CD4-positive, alpha-beta T cell treated with Interleukin-17A for 1 hour (primary cell): ENCODE measurements around the gene SUMO3.
A peak's percentile ranks its signal among the peaks of the same experiment; 100 is the strongest.

Source experiments
- DNase-seq: peaks from one replicate; pipeline ENCODE4 v3.0.0-alpha.2; 2020

The SUMO3 gene

DNA sequence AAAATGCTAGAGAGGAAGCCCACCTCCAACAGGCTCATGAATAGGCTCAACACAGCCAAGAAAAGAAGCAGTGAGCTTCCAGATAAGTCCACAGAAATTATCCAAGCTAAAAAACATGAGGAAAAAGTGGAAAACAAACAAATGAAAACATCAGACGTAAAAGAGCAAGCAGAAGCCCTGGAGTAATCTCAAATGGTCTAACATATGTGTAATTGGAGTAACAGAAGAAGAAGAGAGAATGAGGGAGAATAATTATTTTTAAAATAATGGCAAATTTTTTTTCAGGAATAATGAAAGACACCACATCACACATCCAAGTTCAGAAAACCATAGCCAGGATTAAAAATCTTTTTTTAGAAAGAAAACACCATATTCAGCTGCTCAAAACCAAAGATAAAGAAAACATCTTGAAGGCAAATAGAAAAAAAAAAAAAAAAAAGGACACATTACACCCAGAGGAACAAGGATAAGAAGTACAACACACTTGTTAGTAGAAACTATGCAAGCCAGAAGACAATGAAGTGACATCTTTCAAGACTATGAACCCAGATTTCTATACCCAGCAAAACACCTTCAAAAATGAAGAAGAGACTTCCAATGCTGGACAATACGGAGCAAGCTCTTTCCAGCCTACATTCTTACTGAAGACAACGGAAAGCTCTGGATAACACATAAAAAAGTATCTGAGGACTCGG lies 10.6 kb upstream of the SUMO3 start:
- DNase-seq = no peak

DNA sequence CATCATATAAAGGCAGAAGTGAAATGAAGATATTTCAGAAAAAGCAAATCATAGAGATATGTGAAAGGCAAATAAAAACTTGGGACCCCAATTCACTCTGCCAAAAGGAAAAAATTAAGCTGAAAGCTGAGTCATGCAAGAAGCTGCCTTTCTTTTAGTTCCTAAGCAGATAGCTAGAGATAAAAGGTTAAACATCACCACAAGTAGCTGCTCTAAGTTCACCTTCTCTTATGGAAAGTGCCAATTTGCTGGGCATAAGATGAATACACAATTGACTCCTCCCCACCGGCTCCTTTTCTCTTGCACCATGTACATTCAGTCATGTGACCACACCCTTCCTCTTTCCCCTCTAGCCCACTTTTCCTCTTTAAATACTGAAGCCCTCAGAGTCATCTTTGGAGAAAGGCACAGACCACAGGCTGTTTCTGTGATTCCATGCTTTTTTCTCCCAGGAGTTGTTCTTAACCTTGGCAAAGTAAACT lies 5.4 kb upstream of the SUMO3 start:
- DNase-seq = no peak

DNA sequence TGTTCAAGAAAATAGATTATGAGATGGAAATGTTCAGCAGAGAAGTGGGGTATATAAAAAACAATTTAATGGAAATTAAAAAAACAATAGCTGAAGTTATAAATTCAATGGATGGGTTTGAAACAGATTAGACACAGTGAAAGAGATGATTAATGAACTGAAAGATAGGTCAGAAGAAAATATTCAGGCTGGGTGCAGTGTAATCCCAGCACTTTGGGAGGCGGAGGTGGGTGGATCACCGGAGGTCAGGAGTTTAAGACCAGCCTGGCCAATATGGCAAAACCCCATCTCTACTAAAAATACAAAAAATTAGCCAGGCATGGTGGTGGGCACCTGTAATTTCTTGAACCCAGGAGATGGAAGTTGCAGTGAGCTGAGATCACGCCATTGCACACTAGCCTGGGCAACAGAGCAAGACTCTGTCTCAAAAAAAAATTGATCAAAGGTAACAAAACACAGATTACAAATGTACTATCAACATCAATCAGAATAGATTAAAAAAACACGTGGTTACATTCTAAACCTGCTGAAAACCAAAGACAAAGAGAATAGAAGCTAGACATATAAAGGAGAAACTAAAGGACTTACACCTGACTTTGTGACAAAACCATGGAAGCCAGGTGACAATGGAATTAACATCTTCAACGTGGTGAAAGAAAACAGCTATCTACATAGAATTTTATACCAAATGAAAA lies 4.8 kb upstream of the SUMO3 start:
- DNase-seq = no peak

DNA sequence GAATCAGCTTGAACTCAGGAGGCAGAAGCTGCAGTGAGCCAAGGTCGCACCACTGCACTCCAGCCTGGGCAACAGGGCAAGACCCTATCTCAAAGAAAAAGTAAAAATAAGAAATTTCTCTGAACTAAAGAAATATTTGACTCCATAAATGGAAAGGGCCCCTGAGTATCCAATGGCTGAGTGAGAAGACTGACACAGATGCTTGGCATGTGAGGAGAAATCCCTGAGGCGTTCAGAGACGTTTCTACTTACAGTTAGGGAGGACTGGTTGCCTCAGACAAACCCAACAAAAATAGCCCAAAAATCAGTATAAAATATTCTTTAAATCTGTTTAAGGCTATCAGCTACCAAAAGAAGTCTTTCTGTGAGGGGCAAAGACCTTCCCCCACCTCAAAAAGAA lies 3.0 kb upstream of the SUMO3 start:
- DNase-seq = no peak

DNA sequence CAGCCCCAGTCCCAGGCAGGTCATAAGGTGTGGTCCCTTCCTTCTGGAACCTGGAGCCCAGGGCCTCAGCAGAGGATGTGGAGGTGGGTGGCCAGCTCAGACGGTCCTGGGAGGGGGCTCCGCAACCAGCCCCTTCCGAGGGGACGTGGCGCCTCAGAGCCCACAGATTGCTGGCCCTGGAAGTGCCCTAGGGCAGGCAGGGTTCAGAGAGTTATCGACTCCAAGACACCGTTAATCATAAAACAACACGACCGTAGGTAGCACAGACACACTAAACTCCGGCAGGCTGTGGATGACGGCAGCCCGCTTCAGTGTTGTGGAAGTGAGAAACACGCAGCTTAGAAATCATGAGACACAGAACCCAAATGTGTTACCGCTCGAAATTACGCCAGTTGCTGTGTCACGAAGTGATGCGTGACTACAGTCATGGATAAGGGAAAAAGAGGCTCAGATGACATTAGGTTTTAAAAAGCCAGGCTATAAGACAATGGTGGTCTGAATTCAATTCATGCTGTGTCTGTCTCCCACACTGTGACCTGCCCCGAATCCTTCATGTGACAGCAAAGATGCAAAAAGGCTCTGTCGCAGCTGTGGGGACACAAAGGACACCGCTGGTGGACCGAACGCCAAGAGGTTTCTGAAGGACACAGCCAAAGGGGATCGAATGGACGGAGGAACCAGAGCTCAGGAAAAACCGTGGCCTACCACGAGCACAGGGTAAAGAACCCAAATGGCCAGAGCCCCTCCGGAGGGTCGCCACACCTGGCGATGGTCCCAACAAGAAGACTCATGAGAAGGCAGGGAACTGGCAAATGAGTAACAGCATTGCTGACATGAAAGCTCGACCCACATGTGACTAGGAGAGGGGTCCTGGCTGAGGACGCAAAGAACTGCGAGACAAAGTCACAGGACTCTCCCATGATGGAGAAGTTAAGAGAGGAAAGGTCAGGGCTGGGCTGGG lies 1.7 kb upstream of the SUMO3 start:
- no peak for DNase-seq

DNA sequence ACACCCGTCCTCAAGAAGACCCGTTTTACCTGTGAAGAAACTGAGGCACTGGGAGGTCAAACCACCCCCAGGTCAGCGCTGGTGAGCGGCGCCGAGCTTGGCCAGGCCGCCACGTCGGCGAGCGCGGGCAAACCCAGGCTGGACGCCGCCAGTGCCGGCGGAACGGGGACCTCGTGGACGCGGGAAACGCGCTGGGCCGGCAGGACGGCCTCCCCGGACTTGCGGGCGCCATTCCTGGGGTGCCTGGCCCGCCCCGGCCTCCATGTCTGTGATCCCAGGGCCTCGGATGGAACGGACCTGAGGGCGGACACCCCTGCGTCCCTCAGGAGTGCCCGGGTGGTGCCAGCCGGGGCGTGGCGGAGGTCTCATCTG lies 764 bp upstream of the SUMO3 start:
- no peak for DNase-seq

DNA sequence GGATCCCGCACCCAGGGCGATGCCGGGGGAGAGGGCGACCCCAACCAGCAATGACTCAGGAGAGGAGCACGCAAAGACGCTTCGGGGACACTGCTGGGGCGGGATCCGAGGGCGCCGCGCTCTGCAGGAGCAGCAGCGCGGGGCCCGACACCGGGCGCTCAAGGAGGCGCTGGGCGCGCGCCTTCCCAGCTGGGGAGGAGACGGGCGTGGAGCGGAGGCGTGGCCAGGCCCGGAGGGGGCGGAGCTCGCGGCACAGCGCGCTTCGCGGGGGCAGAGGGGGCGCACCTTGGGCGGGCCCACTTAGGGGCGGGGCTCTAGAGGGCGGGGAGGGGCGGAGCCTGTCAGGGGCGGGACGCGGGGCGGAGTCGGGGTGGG lies 369 bp downstream of the SUMO3 start:
- peak; percentile 93 for DNase-seq

DNA sequence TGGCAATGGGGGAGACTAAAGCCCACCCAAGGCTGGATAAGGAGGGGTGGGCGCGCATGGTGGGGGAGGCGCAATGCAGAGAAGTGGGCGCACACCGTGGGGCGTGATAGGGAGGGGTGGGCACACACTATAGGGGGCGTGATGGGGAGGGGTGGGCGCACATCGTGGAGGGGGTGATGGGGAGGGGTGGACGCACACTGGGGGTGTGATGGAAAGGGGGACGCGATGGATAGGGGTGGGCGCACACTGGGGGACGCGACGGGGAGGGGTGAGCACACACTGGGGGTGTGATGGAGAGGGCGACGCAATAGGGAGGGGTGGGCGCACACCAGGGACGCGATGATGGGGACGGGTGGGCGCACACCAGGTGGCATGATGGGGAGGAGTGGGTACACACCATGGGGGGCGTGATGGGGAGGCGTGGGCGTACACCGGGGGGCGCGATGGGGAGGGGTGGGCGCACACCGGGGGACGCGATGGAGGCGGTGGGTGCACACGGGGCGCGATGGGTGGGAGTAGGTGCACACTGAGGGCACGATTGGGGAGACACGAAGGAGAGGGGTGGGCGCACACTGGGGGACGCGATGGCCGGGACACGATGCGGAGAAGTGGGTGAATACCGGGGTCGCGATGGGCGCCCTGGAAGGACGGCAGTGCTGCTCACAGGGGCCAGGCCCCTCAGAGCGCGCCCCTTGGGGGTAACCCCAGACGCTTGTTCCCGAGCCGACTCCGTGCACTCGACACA lies 929 bp downstream of the SUMO3 start:
- DNase-seq = no peak

DNA sequence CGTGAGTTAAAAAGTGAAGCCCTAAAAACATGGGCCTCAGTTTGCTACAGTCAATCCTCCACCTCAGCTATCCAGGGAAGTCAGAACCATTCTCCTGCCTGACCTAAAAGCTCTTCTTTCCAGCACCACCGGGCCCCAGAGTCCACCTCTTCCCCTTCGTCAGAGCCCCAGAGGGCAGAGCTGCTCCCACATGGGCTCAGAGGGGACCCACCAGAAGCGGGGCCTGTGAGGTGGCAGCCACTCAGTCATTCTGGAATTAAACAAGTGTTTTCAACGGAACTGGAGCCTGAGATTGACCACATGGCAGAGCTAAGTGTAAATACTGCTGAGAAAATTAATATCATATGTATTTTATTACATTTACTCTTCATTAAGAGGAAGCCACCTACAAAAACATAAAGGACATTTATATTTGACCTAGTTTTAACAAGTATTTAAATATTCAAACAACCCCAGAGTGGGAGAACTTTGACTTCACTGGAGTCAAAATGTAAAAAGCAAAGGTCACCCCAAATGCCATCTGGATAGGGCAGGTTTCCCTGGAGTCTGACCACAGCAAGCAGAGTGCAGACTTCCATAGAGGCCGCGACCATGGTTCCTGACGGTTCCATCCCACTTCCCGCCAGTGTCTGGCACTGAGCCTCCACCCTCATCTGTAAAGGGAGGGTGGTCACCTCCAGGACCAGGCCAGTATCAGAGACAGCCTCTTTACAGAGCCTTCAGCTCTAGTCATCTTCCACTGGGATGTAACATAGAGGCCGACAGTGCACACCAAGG lies 1.8 kb downstream of the SUMO3 start:
- no peak for DNase-seq

DNA sequence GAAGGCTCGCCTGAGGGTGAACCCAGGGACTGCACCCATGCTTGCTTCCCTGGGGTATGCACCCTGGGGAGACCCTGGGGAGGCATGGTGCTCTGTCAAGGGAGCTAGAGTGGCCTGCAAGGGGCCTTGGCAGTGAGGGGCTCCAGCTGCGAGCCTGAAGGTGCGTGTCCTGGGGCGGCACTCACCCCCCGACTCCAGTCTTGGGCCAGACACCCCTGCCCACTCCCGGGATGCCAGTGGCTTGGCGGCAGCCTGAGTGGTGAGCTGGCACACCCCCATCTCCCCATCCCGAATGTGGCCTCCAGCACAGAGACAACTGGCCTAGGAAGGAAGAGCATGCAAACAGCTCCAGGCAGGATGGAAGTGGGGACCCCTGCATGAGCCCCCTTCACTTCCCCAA lies 2.6 kb downstream of the SUMO3 start:
- DNase-seq = no peak

DNA sequence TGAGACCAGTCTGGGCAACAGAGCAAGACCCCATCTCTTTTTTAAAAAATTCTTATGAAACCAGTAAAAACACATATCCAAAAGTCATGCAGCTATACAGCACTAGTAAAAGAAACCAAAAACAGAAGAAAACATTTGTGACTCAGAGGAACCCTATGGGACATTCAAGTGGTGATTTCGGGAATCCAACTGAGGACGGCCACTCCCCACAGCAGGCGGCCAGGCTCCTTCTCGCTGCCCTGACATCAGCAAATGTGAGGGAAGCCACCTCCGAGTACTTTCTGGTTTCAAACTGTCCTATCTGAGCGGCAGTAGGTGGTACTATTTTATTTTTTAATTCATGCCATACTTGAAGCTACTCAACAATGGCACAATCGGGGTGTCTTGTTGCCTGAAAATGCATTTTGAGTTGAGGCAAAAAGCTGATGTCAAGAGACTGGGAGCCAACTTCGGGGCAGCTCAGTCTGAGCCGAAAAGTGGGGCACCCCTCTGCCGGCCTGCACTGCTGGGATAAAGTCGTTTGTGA lies 3.3 kb downstream of the SUMO3 start:
- DNase-seq = no peak

DNA sequence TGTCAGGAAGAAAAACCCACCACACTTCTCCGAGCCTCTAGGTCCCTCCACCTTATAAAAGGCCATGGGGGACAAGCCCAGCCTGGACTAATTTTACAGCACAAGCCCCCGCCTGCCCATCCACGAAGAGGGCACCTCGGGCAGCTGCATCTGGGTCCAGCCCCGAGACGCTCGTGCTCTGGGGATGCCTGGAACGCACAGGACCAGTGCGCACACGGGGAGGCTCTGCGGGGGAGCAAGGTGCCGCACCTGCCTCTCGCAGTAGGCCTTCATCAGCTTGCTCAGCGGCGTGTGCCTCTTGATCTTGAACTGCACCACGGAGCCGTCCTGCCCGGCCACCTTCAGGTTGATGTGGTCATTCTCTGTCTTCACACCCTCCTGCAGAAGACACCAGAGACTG lies 4.1 kb downstream of the SUMO3 start:
- no peak for DNase-seq

DNA sequence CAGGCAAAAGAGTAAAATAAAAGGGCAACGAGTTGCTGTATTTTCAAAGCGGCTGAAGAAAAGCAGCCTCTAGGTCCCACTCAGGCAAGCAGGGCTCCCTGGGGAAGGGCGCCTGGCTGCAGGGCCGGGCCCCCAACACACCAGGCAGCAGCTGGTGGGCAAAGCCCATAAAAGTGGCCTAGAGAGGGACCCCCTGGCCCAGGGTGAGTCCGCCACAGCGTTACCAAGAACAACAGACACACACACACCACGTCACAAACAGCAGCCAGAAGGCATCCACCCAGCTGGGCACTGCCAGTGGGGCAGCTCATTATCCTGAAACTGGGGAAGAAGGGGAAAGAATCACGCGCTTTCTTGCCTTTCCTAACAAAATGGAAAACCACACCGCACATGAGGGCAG lies 4.7 kb downstream of the SUMO3 start:
- no peak for DNase-seq

DNA sequence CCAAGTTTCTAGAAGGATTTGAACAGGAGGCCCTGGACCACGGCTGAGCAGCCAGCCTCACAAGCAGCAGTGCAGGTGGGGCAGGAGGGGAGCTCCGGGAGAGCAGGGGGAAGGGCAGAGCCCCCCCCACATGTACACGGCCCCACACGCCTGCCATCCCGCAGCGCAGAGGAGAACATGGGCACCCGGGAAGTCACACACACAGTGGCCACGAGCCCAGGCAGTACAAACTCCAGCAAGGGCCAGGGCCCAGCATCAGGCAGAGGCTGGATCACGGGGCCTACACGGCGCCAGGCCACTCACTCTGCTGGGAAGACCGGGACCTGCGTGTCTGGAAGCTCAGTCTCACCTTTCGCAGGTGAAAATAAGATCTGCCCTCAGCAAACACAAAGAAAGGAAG lies 5.2 kb downstream of the SUMO3 start:
- DNase-seq = no peak

DNA sequence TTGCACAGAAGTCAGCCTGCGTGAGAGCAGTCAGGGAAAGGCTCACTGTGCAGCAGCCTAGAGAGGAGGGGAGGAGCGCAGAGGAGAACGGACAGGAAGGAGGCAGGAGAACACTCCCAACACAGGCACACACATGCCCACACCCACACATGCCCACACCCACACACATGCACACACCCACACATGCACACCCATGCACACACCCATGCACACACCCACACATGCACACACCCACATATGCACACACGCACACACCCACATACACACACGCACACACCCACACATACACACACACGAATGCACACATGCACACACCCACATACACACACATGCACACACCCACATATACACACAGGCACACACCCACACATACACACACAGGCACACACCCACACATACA lies 7.1 kb downstream of the SUMO3 start:
- DNase-seq = no peak

DNA sequence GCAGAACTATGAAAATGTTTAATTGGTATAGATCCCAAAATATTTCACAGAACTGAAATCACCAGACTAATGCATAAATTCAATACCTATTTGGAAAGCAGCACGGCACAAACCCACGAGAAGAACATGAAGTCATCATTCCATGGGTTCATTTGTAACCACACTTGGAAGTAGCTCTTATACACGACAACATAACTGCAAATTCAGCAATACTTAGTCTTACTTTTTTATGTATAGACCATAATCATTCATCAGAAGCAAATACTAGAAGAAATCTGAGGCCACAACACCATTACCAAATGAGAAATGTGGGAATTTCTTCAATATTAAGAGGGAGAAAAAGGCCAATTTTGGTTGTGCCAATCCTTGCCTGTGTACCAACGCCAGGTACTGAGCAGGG lies 12.0 kb downstream of the SUMO3 start:
- DNase-seq = no peak

DNA sequence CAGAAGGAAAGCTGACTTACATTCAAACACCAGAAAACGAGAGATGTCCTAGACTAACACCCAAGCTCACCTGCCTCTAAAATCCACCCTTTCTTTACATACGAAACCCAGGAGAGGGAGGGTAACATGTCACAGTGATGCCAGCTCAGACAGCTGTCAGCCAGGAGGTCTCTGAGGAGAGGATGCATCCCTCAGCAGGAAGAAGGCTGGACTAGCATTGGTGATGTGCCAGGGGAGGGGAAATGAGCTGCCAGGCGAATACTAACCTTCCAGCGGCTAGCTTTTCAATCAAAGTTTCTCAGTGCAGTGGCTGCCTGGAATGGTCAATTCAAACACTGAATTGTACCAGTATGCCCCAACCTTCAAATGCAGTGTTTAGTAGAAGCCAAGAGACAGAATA lies 12.6 kb downstream of the SUMO3 start:
- DNase-seq = no peak

DNA sequence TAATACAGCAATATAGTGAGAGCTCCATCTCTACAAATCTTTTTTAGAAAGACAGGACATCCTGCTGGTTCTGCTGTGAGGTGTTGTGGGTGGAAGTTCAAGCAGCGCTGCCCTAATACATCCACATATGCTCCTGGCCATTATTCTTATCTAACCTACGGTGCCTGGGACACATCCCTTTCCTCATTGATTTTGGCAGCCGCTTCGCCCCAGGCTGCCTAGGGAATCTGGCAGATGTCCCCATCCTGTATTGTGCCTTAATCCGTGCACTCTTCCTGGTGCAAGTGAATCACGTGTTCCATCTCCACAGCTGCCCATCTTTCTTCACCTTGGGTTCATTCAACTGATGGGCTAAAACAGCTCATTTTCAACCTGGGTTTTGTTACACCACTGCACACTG lies 13.1 kb downstream of the SUMO3 start:
- no peak for DNase-seq

DNA sequence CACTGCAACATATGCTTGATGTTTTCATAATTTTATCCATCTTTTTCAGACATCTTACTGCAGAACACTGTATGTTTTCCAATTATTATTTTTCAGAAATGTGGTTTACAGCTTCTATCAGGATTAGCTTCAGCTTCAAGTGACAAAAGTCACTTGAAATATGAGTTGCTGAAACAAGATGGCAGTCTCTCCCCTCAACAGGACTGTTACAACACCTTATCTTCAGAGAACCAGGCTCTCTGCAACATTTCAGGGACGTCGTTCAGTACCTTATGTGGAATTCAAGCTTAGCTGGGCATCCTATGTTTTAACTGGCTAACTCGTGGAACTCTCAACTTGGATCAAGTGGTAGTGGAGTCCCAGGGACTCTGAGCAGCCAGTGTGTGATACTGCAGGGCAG lies 14.2 kb downstream of the SUMO3 start:
- no peak for DNase-seq

DNA sequence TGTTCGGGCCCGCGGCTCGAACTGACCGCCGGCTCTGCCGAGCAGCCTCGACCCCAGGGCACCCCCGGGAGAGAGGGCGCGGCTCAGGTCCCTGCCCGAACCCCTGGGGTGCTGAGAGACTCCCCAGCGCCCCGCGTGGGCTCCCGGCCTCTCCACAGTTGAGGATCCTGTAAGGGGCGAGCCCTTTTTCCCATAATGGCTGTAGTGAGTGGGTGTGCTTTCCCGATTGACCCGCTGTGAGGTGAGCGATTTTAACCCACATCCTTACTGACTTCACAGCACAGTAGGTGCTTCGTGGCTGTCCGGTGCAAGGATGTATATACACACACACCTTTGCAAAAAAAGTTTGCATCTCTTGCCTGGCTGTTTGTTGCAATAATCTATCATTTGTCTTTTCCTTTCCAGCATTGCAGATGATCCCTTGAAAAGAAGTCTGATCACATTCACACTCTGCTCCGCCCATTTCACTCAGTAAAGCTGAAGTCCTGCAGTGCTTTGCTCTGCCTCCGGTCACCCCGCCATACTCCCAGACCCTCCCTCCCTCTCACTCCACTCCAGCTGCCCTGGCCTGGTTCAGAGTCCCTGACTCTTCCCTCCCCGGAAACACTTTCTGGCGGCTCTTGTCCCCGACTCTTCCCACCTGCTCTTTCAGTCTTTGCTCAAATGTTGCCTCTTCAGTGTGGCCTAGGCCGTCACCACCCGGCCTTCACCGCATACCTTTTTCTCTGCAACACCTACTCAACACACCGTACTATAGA lies 15.3 kb downstream of the SUMO3 start:
- no peak for DNase-seq
